Psoas muscle (tissue), 8 donors: ENCODE results near the gene OLFML2A. TPM values are rescaled to one million over a fixed set of nuclear protein-coding genes. Genes with fewer than 3 reads are reported as not detected.
"Not testable (repeated sequence)": the region's sequence is repeated elsewhere in the genome, so short reads cannot be mapped to it uniquely, and the experiment has no call there.

Experiments
- ATAC-seq, 4 donors: fragments of 200-7000 bp; cut with Tn5 transposase; one replicate each; pipeline ENCODE4 v1.9.1; 2020; ENCODE audit warnings: moderate library complexity in 3 of 4, mild to moderate bottlenecking in 2 of 4
- DNase-seq, 2 donors: peaks; one replicate each; pipeline ENCODE4 v3.0.0-alpha.2; 2020
- H3K27ac ChIP-seq: fragments of 200-600 bp; one replicate; pipeline ENCODE4 v1.8.0; 2022
- H3K27me3 ChIP-seq, 3 donors: fragments of 200-600 bp in 1 of 3; one replicate each; pipeline versions ENCODE4 v1.6.1 to v1.8.0; 2013 to 2022; ENCODE audit warnings: low read length in 2 of 3, mild to moderate bottlenecking in 2 of 3, moderate library complexity in 1 of 3; ENCODE audit not compliant: insufficient read depth in 3 of 3
- H3K36me3 ChIP-seq, 2 donors: fragments of 200-600 bp in 1 of 2; one replicate each; pipeline versions ENCODE4 v1.6.1 to v1.8.0; 2013 to 2022; ENCODE audit warnings: low read depth in 1 of 2, mild to moderate bottlenecking in 1 of 2, moderate library complexity in 1 of 2; ENCODE audit not compliant: insufficient read depth in 1 of 2
- H3K4me1 ChIP-seq: fragments of 200-600 bp; one replicate; pipeline ENCODE4 v1.8.0; 2022
- H3K4me3 ChIP-seq: fragments of 200-600 bp; one replicate; pipeline ENCODE4 v1.8.0; 2022; ENCODE audit warnings: mild to moderate bottlenecking
- H3K9me3 ChIP-seq: fragments of 200-600 bp; one replicate; pipeline ENCODE4 v1.8.0; 2022
- CTCF ChIP-seq: fragments of 200-600 bp; IDR thresholded peaks from one replicate; pipeline ENCODE4 v1.8.0; 2022; ENCODE audit warnings: antibody characterized with exemption
- WGBS, 3 donors: extraction: QIAGEN DNeasy Blood & Tissue Kit; methylation state at CpG; one replicate each; pipeline versions ENCODE4 v1.1.6 to v1.1.7; 2013; 5-methylcytosine and 5-hydroxymethylcytosine counted together
- intact Hi-C, 2 donors: fragments of 100-400 bp; cut with DNase I; formaldehyde crosslinking; loops; one replicate each; pipeline versions ENCODE4 v1.11.0 to v1.14.2; 2022
- polyA plus RNA-seq, 3 donors: library from polyadenylated mRNA; stranded (reverse); fragments of 200-250 nt; gene quantifications; one replicate each; pipeline ENCODE4 v1.2.3, GENCODE V29; 2013
- total RNA-seq, 4 donors: library from RNA; stranded (reverse); fragmentation: NEBNext Ultra II Directional in 2 of 4; extraction: Animal tissue kit (Norgen Biotek cat#: 25700) in 2 of 4; gene quantifications; one replicate each; pipeline versions ENCODE4 v1.2.1 to v1.2.4, GENCODE V29; 2021 to 2023
- donor health status: healthy with polysubstance abuse.
- donor health status: DM: no; HTN: no; CAD: no; lungs with moderate emphysema.
- donor health status: Bipolar disorder and iron deficiency.
- donor health status: healthy.
- donor health status: DM: yes; HTN: yes; CAD: no.
- donor health status: DM: no; HTN: no; CAD: no.
- donor health status: DM: no; HTN: no; CAD: no.
- donor health status: DM: yes; HTN: yes; CAD: no.

Gene OLFML2A
- total and polyA plus RNA-seq, 7 donors = 3.0 to 30.3 (median 7.1) TPM

DNA sequence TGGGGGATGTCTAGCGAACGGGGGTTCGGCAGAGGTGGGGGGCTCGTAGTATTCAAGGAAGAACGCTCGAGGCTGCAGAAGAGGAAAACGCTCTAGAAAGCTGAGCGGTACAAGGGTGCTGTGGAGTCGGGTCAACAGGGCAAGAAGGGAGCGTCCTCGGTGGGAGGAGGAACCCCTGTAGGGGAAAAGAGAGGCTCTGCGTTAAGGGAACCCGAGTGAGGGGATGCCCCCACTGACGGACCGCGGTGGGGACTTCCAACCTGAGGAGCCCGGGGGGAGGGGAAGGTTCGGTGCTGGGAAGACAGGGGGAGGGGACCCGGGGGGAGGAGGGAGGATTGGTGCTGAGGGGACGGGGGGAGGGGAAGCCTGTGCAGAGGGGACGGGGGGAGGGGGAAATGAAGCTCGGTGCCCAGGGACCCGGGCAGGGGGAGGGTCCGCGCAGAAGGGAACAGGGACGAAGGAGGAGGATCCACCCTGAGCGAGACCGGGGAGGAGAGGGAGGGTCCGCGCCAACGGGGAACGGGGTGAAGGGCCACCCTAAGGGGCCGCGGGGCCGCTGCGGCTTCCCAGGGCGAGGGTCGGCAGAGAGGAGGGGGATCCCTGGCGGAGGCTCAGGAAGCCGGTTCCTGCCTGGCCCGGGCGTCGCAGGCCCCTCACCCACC lies 6.4 kb upstream of the OLFML2A start:
- no peaks in the 10 kb centered on the region for H3K9me3 ChIP-seq
- no peak for ATAC-seq
- H3K4me1 ChIP-seq = peaks cover 8% of the 10 kb centered on the region
- H3K4me3 ChIP-seq = peak overlapping the region; percentile 91
- peak; percentile 32 to 60 for DNase-seq
- intact Hi-C loops = loop anchor here (5.0 to 10.0 kb wide), 2 partner anchors 372 to 604 kb away; partner anchors contain the start of gene SCAI (in 1 of the 2)
- H3K27ac ChIP-seq = peak overlapping the region; percentile 81
- peaks cover 1 to 10% (median 2%) of the 10 kb centered on the region in 3 donors for H3K27me3 ChIP-seq
- TF ChIP-seq CTCF = no peak
- WGBS, 3 donors = 0 to 1% (median 0%) methylated on average over 26 to 41 of the region's 43 CpGs
- H3K36me3 ChIP-seq = no peaks in the 10 kb centered on the region

GRCh38 chr9:124771021-124771866 lies 5.7 kb upstream of the OLFML2A start, which contains the start of gene NR6A1:
Gene NR6A1, minus strand, starts transcription at chr9:124771311.
- peak; percentile 42 for TF ChIP-seq CTCF
- Histone ChIP-seq H3K27me3 (peaks cover 0 to 10% (median 2%) of the 10 kb centered on the region in 3 donors), H3K9me3 (no peaks in the 10 kb centered on the region), H3K4me3 (peak within 1 kb of the TSS; percentile 91), H3K4me1 (peaks cover 8% of the 10 kb centered on the region), H3K36me3 (no peaks in the 10 kb centered on the region), H3K27ac (peak within 1 kb of the TSS; percentile 81)
- DNase-seq (peak; percentile 97 to 98), ATAC-seq (peak; percentile 93 to 96 (median 95))
- 0 to 1% (median 1%) methylated on average over 55 to 82 of the region's 82 CpGs for WGBS, 3 donors
- intact Hi-C loops = loop anchor here (5.0 to 10.0 kb wide), 2 partner anchors 371 to 604 kb away; partner anchors contain the start of gene SCAI (in 1 of the 2)

DNA sequence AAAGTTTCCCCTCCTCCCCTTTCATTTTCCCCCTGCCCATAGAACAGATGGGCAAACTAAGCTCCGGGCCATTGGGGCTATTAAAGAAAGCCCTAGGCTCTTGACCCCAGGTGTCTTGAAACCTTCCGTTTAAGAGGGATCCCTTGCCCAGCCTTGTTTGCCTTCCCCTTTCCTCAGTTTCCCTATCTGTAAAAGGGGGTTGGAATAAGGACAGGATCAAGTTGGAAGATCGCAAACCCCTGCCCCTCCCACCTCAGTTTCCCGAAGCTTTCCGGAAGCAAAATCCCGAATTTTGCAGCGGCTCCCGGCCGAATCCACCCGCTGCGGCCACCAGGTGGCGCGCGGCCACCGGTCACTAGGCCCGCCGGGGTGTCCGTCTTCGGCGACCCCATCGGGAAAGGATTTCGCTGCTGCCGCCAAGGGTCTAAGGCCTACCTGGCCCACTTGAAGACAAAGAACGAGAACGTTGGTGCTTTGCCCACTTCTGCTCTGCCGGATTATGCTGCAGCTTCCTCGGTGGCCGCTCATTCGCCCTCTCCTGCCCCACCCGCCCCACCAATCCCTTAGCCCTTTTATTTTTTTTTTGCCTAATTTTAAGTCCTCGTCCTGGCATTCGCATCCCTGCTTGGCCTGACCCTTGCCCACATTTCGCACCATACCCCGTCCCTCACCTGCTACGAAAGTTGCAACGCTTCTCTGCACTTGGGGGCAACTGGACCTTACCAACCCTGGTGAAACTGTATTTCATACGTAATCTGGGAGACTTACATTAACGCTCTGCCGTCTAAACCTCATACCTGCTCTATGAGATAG lies 4.9 kb upstream of the OLFML2A start:
- peak; percentile 36 to 63 (median 41) for ATAC-seq
- Histone ChIP-seq H3K9me3 (no peaks in the 10 kb centered on the region), H3K4me1 (peaks cover 14% of the 10 kb centered on the region), H3K4me3 (peak overlapping the region; percentile 91), H3K27ac (peak overlapping the region; percentile 81), H3K27me3 (peaks cover 0 to 10% (median 2%) of the 10 kb centered on the region in 3 donors), H3K36me3 (no peaks in the 10 kb centered on the region)
- WGBS, 3 donors = 18 to 22% (median 18%) methylated on average over 38 to 39 of the region's 39 CpGs
- intact Hi-C loops = loop anchor here (1.0 to 10.0 kb wide), 4 partner anchors 80 to 603 kb away; partner anchors contain the start of gene SCAI (in 1 of the 2)
- DNase-seq = peak; percentile 75 to 83
- TF ChIP-seq CTCF = peak; percentile 96

DNA sequence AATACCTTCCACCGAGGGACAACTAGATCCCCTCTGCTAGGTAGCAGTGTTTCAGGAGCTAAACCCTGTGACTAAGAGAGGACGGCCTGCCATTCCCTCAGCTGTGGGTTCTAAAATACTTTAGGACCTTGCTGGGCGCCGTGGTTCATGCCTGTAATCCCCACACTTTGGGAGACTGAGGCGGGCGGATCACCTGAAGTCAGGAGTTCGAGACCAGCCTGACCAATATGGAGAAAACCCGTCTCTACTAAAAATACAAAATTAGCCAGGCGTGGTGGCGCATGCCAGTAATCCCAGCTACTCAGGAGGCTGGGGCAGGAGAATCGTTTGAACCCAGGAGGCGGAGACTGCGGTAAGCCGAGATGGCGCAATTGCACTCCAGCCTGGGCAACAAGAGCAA lies 4.1 kb upstream of the OLFML2A start:
- H3K9me3 ChIP-seq, H3K36me3 ChIP-seq, H3K4me3 ChIP-seq, H3K27ac ChIP-seq, ATAC-seq: not testable (repeated sequence)
- H3K27me3 ChIP-seq = peaks cover 0 to 10% (median 2%) of the 10 kb centered on the region in 3 donors
- H3K4me1 ChIP-seq = peaks cover 10% of the 10 kb centered on the region
- WGBS, 3 donors = 89% methylated on average over 15 of the region's 15 CpGs
- intact Hi-C loops = loop anchor here (1.0 to 10.0 kb wide), 4 partner anchors 79 to 602 kb away; partner anchors contain the start of gene SCAI (in 1 of the 2)
- DNase-seq = peak in 1 of 2 donors; percentile 48
